Suppressor macrophage treated with lipopolysaccharide for 1 hour (primary cell): Measurements from ENCODE around the gene CYTH2.
"Not testable (repeated sequence)": the region's sequence is repeated elsewhere in the genome, so short reads cannot be mapped to it uniquely, and the experiment has no call there.

Experiments used
- DNase-seq, 3 donors: peaks; one replicate each; pipeline ENCODE4 v3.0.0-alpha.2; 2020 to 2022

Gene CYTH2

GRCh38 chr19:48478339-48479256 lies 9.4 kb downstream of the CYTH2 start:
- DNase-seq = no peak

DNA sequence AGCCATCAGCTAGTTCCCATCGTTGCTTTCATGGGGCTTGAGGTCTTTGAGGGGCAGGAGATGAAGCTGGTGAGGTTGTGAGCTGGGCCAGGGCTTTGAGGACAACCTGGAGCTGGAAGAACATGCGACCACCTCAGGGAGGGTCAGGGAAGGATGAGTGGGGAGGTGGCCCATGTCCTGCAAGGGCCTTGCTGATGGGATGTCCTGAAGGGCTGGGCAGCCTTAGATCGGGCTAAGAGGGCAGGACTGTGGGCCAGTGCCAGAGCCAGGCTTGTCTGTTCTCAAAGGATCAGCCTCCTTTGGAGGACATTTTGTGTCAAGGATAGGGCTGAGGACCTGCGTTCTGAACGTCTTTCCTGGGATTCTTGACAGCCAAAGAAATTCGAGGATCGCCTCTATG lies 10.5 kb downstream of the CYTH2 start:
- DNase-seq = no peak

- DNase-seq = peak in 2 of 3 donors; percentile 14 to 42
These were observed 11.0 kb downstream of the CYTH2 start for GRCh38 chr19:48480183-48480557.

DNA sequence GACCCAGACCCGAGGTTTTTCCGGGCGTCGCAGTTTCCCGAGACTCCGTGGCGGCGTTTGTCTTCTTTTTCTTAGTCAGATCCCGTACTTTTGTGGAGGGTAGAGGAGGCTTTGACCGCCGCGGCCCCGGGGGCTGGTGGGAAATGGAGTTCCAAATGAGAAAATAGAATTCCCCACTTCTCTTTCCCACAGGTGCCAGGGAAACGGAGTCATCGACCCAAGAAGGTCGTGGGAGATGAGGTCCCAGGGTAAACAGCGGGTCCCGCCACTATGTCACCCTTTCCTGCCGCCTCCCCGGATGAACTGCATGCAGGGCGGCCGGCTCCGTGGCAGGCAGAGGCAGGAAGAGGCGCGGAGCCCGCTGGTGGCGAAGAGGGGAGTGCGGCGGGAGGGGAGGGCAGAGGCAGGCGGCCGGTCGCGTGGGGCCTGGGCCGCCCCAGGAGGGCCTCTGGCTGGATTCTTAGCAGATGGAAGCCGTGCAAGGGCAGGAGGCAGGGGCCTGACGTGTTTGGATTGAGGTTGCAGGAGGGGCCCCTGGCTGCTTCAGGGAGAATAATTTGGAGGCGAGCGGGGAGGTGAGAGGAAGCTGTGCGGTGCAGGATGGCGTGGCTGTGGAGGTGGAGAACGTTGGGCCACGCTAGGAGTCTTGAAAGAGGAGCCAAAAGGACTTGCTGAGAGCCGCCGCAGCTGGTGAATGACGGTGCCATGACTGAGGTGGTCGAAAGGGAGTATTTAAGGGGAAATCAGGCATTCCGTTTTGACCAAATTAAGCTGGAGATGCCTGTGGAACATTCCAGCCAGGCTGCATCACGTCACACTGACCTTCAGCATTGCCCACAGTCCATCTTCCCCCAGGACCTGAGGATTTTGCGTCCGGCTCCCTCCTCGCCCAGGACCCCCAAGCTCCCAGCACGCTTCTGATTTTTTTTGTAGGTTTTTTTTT lies 11.7 kb downstream of the CYTH2 start:
- DNase-seq = peak; percentile 47 to 64 (median 48)

- no peak for DNase-seq
These were observed 12.9 kb downstream of the CYTH2 start for GRCh38 chr19:48481846-48482639.

DNA sequence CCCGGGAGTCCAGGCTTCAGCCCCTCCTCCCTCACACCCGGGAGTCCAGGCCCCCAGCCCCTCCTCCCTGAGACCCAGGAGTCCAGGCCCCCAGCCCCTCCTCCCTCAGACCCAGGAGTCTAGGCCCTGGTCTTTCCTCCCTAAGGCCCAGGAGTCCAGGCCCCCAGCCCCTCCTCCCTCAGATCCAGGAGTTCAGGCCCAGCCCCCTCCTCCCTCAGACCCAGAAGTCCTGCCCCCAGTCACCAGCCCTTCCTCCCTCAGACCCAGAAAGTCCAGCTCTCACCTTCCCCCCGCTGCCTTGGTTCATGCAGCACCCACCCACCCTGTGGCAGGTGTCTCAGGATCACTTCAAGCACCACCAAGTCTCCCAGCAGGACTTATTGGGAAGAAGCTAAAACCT lies 14.1 kb downstream of the CYTH2 start:
- no peak for DNase-seq

GRCh38 chr19:48484247-48484893 lies 15.2 kb downstream of the CYTH2 start:
- DNase-seq = no peak

DNA sequence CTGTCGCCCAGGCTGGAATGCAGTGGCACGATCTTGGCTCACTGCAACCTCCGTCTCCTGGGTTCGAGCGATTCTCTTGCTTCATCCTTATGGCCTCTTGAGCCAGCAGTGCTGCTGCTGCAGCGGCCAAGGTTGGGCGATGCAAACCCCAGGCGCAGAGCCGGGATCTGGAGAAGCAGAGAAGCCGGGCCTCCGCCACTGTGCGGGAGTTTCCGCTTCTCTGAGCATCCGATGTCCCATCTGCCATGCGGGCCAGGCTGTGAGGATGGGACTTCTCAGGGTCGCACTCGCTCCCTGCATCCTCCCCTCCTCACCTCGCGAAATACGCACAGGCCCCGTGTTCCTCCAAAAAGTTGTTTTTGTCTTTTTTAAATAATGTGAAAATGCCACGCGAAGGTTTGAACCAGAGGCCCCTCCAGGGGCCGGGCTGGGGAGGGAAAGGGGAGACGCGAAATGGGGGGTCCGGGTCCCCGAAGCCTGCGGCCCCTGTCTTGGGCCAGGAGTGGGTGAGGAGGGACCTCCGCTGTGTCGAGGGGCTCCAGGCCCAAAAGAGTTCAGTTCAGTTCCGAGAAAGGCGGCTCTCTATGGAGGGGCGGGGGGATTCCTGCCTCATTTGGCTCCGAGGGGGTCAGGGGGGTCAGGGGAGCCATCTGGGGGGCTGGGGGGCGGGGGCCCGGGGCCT lies 15.9 kb downstream of the CYTH2 start:
- no peak for DNase-seq

DNA sequence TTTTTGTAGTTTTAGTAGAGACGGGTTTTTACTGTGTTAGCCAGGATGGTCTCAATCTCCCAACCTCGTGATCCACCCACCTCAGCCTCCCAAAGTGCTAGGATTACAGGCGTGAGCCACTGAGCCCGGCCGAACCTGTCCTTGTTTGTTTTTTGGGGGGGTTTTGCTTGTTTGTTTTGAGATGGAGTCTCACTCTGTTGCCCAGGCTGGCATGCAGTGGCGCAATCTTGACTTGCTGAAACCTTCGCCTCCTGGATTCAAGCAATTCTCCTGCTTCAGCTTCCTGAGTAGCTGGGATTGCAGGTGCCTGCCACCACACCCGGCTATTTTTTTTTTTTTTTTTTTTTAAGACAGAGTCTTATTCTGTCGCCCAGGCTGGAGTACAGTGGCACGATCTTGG lies 17.5 kb downstream of the CYTH2 start:
- DNase-seq = not testable (repeated sequence)

- DNase-seq = no peak
These were observed 18.4 kb downstream of the CYTH2 start for GRCh38 chr19:48487544-48487943.

GRCh38 chr19:48487948-48488347 lies 18.8 kb downstream of the CYTH2 start:
- peak; percentile 24 to 27 (median 25) for DNase-seq

GRCh38 chr19:48488478-48488877 lies 19.3 kb downstream of the CYTH2 start:
- not testable (repeated sequence) for DNase-seq

- DNase-seq = peak; percentile 76 to 88 (median 82)
These were observed 20.5 kb downstream of the CYTH2 start for GRCh38 chr19:48489608-48490216.

- peak in 2 of 3 donors; percentile 44 to 74 for DNase-seq
These were observed 22.0 kb downstream of the CYTH2 start for GRCh38 chr19:48490981-48491792.

DNA sequence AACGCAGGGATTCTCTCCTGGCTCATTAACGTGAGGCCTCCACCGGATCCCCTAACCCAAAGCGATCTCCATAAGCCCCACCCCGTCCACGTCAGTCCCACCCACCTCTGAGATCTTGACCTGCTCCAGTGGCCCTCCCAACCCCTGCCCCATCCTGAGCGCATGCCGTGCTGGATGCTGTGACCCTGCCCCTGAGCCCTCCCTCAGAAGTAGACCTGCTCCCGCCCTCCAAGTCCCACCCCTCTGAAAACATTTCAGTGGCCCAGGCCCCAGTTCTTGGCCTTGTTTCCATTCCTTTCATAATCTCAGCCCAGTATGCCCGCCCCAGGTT lies 22.6 kb downstream of the CYTH2 start:
- DNase-seq = no peak

DNA sequence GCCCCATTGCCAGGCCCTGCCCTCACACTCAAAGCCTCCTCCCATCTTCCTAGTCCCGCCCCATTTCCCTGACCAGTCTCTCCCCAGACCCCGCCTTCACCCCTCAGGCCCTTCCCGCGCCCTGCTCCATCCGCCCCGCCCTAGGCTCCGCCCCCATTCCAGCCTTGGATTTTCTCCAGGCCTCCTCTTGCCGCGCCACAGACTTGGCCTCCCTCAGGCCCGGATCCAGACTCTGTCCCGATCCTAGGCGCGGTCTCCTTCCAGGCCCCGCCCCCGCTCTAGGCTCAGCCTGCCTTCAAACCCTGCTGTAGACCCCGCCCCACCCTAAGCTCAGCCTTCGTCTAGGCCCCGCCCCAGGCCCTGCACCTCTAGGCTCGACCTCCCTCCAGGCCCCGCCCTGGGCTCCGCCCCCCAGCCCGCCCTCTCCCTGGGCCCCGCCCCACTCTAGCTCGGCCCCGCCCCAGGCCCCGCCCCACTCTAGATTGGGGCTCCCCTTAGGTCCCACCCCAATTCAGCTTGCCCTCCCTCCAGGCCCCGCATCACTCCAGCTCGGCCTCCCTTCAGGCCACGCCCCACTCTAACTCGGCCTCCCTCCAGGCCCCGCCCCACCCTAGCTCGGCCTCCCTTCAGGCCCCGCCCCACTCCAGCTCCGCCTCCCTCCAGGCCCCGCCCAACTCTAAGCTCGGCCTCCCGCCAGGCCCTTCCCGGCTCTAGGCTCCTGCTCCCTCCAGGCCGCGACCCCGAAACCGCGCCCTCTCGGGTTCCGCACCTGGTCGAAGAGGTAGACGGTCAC lies 24.0 kb downstream of the CYTH2 start:
- DNase-seq = peak; percentile 96 to 99 (median 97)

DNA sequence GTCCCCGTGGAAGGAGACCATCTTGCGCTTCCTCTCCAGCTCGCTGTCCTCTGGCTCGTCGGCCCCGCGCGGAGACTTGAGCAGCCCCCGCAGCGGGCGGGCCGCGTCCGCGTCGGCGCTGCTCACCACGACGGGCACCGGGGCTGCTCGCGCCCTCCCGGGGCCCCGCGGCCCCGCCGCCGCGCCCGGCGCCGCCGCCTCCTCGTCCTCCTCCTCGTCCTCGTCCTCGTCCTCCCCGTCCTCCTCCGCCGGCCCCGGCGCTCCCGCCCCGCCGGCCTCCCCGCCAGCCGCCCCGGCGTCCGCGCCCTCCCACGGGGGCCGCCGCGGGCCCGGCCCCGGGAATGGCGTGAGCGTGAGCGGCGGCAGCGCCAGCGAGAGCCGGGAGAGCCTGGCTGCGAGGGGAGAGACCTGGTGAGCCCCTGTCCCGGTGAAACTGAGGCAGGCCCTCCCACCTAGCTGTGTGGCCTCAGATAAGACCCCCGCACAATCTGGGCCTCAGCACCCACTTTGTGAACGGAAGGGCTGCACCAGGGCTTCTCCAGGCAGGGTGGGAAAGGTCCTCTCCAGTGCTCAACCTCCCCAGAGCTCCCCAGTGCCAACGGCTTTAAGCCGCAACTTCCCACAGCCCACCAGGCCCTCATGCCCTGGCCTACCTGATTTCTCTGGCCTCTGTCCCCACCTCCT lies 24.7 kb downstream of the CYTH2 start:
- no peak for DNase-seq

DNA sequence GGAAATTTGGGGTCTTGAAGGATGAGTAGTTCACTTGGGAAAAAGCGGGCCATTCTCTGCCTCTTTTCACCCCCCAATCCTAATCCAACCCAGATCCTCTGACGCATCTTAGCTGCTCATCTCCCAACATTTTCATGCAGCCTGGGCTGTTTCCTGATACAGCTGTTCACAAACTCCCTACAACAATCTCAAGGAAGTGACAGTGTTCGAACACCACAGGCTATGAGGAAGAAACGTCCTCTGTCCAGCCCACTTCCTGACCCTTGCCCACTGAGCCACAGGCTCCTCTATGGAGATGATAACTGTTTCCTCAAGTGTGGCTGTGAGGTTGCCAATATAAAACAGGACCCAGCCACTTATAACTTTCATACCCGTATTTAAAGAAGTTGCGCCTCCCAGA lies 26.2 kb downstream of the CYTH2 start:
- DNase-seq = peak; percentile 60 to 67 (median 60)
